NT2/D1 (cell line): ENCODE data around the gene CAMTA2.

Source experiments
- YY1 ChIP-seq: IDR thresholded peaks from 2 replicates; pipeline ENCODE4 v1.6.1; 2011; ENCODE audit not compliant: insufficient read length, insufficient read depth
- ZNF274 ChIP-seq: IDR thresholded peaks from 2 replicates; pipeline ENCODE4 v1.6.1; 2011; ENCODE audit warnings: mild to moderate bottlenecking, low read depth, low read length

DNA sequence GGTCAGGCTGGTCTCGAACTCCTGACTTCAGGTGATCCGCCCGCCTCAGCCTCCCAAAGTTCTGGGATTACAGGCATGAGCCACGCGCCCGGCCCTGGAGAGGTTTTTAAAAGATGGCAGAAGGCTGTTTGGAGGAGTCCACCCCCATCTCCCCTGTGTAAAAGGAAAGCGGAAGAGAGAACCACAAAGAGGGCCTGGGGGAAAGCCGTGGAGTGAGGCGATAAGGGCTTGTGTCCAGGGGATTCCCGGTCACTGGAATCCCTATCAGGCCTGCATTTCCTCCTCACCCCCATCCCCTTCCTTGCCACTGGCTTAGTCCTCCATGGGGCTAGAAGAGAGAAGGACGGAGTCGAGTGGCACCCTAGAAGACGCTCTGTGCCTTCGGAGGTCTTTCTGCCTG lies 55.5 kb downstream of the CAMTA2 start, which contains the start of gene GP1BA:
- TF ChIP-seq ZNF274: no peak
- no peak for TF ChIP-seq YY1
